HG02884 (cell line): Measurements from ENCODE around the gene TTC33.
"Not testable (repeated sequence)": the region's sequence is repeated elsewhere in the genome, so short reads cannot be mapped to it uniquely, and the experiment has no call there.

Source experiments
- ATAC-seq: cut with Tn5 transposase; IDR thresholded peaks from one replicate; pipeline ENCODE4 v1.9.1; 2021; ENCODE audit warnings: mild to moderate bottlenecking, moderate library complexity; ENCODE audit not compliant: unreplicated experiment

TTC33 gene

GRCh38 chr5:40722497-40722911 lies 33.3 kb downstream of the TTC33 start:
- ATAC-seq = not testable (repeated sequence)

GRCh38 chr5:40720069-40720468 lies 35.7 kb downstream of the TTC33 start:
- ATAC-seq = no peak

- ATAC-seq = no peak
These were observed 38.5 kb downstream of the TTC33 start for GRCh38 chr5:40717281-40717680.

GRCh38 chr5:40716590-40716989 lies 39.2 kb downstream of the TTC33 start:
- no peak for ATAC-seq

- no peak for ATAC-seq
These were observed 39.8 kb downstream of the TTC33 start for GRCh38 chr5:40716000-40716399.

- no peak for ATAC-seq
These were observed 41.8 kb downstream of the TTC33 start for GRCh38 chr5:40714001-40714400.

GRCh38 chr5:40710575-40710974 lies 45.2 kb downstream of the TTC33 start:
- not testable (repeated sequence) for ATAC-seq

- not testable (repeated sequence) for ATAC-seq
These were observed 50.3 kb downstream of the TTC33 start for GRCh38 chr5:40705484-40705883.

- ATAC-seq = not testable (repeated sequence)
These were observed 53.7 kb downstream of the TTC33 start for GRCh38 chr5:40702027-40702426.

- ATAC-seq = no peak
These were observed 55.5 kb downstream of the TTC33 start for GRCh38 chr5:40700116-40700782.

GRCh38 chr5:40694433-40694832 lies 61.3 kb downstream of the TTC33 start:
- no peak for ATAC-seq

- ATAC-seq = no peak
These were observed 63.9 kb downstream of the TTC33 start for GRCh38 chr5:40691894-40692293.

GRCh38 chr5:40690267-40690666 lies 65.5 kb downstream of the TTC33 start:
- ATAC-seq = no peak

GRCh38 chr5:40689438-40689837 lies 66.3 kb downstream of the TTC33 start:
- peak; percentile 69 for ATAC-seq

GRCh38 chr5:40688996-40689395 lies 66.8 kb downstream of the TTC33 start:
- no peak for ATAC-seq

GRCh38 chr5:40688127-40688761 lies 67.5 kb downstream of the TTC33 start:
- ATAC-seq = peak; percentile 83

- no peak for ATAC-seq
These were observed 68.4 kb downstream of the TTC33 start for GRCh38 chr5:40687321-40687720.

- ATAC-seq = no peak
These were observed 69.7 kb downstream of the TTC33 start for GRCh38 chr5:40685976-40686486.

- ATAC-seq = no peak
These were observed 70.6 kb downstream of the TTC33 start for GRCh38 chr5:40685193-40685592.

GRCh38 chr5:40683305-40683704 lies 72.5 kb downstream of the TTC33 start:
- no peak for ATAC-seq

- ATAC-seq = no peak
These were observed 73.4 kb downstream of the TTC33 start for GRCh38 chr5:40682154-40683017.
